ENCODE measurements around the gene MYH16.
"Not testable (repeated sequence)": the region's sequence is repeated elsewhere in the genome, so short reads cannot be mapped to it uniquely, and the experiment has no call there.

Gene MYH16

DNA sequence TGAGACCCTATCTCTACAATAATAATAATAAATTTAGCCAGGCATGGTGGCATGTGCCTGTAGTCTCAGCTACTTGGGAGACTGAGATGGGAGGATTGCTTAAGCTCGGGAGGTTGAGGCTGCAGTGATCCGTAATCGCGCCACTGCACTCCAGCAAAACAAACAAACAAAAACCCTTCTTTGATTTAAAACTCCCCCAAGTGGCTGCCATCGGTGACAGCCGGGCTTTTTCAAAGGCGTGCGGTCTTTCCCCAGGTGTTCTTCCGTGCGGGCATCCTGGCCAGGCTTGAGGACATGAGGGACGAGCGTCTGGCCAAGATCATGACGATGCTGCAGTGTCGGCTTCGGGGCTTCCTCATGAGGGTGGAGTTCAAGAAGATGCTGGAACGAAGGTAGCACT is 1.9 kb upstream of the MYH16 start:
- H3K4me1 Mint-ChIP-seq, result peaks cover 15% of the 10 kb centered on the region

GRCh38 chr7:99273561-99273960 is 922 bp downstream of the MYH16 start:
- CTCF ChIA-PET, result interaction anchor here (0.8 kb wide), 1 partner anchor 1000 kb away, joined by 4 read pairs; no protein-coding TSS in a partner anchor
- peaks cover 15% of the 10 kb centered on the region for H3K4me1 Mint-ChIP-seq
- not testable (repeated sequence) for H3K27me3 Mint-ChIP-seq, H3K4me3 Mint-ChIP-seq, H3K9me3 Mint-ChIP-seq, DNase-seq, H3K36me3 Mint-ChIP-seq
- H3K27ac Mint-ChIP-seq, result peak overlapping the region; percentile 63

More for the DNA sequence above, 1.9 kb upstream of the MYH16 start:
- Mint-ChIP-seq H3K27ac (no peak overlapping the region), H3K36me3 (no peaks in the 10 kb centered on the region), H3K27me3 (peaks cover 8% of the 10 kb centered on the region), H3K4me3 (no peak overlapping the region), H3K9me3 (no peaks in the 10 kb centered on the region)
- CTCF ChIA-PET, result no interaction called here
- no peak for DNase-seq

- CTCF ChIA-PET, result interaction anchor here (0.6 to 1.1 kb wide), 2 partner anchors 19 to 127 kb away, joined by 3 read pairs; no protein-coding TSS in a partner anchor
- not testable (repeated sequence) for H3K27me3 Mint-ChIP-seq, H3K9me3 Mint-ChIP-seq, H3K4me3 Mint-ChIP-seq, H3K36me3 Mint-ChIP-seq, DNase-seq
- Mint-ChIP-seq H3K4me1 (peaks cover 15% of the 10 kb centered on the region), H3K27ac (peak overlapping the region; percentile 22)
Measured at GRCh38 chr7:99274908-99275307, 2.3 kb downstream of the MYH16 start.

GRCh38 chr7:99275496-99275895 is 2.9 kb downstream of the MYH16 start:
- Mint-ChIP-seq H3K27ac (no peak overlapping the region), H3K4me1 (peaks cover 15% of the 10 kb centered on the region), H3K4me3 (no peak overlapping the region), H3K36me3 (no peaks in the 10 kb centered on the region), H3K27me3 (peaks cover 4% of the 10 kb centered on the region), H3K9me3 (no peaks in the 10 kb centered on the region)
- CTCF ChIA-PET, result interaction anchor here (0.6 kb wide), 1 partner anchor 127 kb away, joined by 3 read pairs; no protein-coding TSS in a partner anchor
- no peak for DNase-seq

GRCh38 chr7:99278180-99278579 is 5.5 kb downstream of the MYH16 start:
- H3K4me1 Mint-ChIP-seq, result peaks cover 12% of the 10 kb centered on the region
- CTCF ChIA-PET, result no interaction called here
- DNase-seq, result no peak
- H3K4me3 Mint-ChIP-seq, result no peak overlapping the region
- H3K36me3 Mint-ChIP-seq, result no peaks in the 10 kb centered on the region
- H3K27ac Mint-ChIP-seq, result no peak overlapping the region
- H3K27me3 Mint-ChIP-seq, result peaks cover 4% of the 10 kb centered on the region
- no peaks in the 10 kb centered on the region for H3K9me3 Mint-ChIP-seq

GRCh38 chr7:99284165-99284564 is 11.5 kb downstream of the MYH16 start:
- CTCF ChIA-PET, H3K4me1 Mint-ChIP-seq, H3K4me3 Mint-ChIP-seq, H3K36me3 Mint-ChIP-seq, H3K9me3 Mint-ChIP-seq, DNase-seq, H3K27me3 Mint-ChIP-seq, H3K27ac Mint-ChIP-seq: not testable (repeated sequence)

GRCh38 chr7:99287779-99288534 is 15.3 kb downstream of the MYH16 start:
- no peaks in the 10 kb centered on the region for H3K27me3 Mint-ChIP-seq
- H3K9me3 Mint-ChIP-seq, result no peaks in the 10 kb centered on the region
- H3K4me1 Mint-ChIP-seq, result no peaks in the 10 kb centered on the region
- DNase-seq, result no peak
- CTCF ChIA-PET, result interaction anchor here (1.3 kb wide), 1 partner anchor 13 kb away, joined by 3 read pairs; no protein-coding TSS in a partner anchor
- H3K4me3 Mint-ChIP-seq, result no peak overlapping the region
- H3K27ac Mint-ChIP-seq, result no peak overlapping the region
- no peaks in the 10 kb centered on the region for H3K36me3 Mint-ChIP-seq

DNA sequence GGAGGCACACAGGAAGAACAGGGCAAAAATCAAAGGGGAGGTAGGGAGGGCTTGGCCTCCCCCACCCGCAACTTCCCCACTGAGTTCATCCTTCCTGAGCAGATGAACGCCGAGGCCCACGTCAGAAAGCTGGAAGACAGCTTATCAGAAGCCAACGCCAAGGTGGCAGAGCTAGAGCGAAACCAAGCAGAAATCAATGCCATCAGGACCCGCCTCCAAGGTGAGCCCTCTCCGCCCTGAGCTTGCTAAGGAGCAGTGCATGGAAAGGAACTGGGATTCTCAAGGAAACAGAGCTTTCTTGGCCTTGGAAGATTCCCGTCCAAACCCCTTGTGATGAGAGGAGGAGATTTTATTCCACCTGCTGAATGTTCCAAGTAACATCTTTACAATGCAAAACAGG is 16.5 kb downstream of the MYH16 start:
- Mint-ChIP-seq H3K4me3 (no peak overlapping the region), H3K27me3 (no peaks in the 10 kb centered on the region), H3K27ac (no peak overlapping the region), H3K9me3 (no peaks in the 10 kb centered on the region), H3K4me1 (no peaks in the 10 kb centered on the region), H3K36me3 (no peaks in the 10 kb centered on the region)
- DNase-seq, result no peak
- CTCF ChIA-PET, result interaction anchor here (1.6 kb wide), 1 partner anchor 11 kb away, joined by 3 read pairs; no protein-coding TSS in a partner anchor

GRCh38 chr7:99290148-99290547 is 17.5 kb downstream of the MYH16 start:
- H3K4me1 Mint-ChIP-seq, DNase-seq, H3K27ac Mint-ChIP-seq, H3K4me3 Mint-ChIP-seq, H3K9me3 Mint-ChIP-seq, H3K36me3 Mint-ChIP-seq, H3K27me3 Mint-ChIP-seq: not testable (repeated sequence)
- CTCF ChIA-PET, result interaction anchor here (1.6 kb wide), 1 partner anchor 10 kb away, joined by 3 read pairs; no protein-coding TSS in a partner anchor

GRCh38 chr7:99290980-99291607 is 18.5 kb downstream of the MYH16 start:
- no peaks in the 10 kb centered on the region for H3K9me3 Mint-ChIP-seq
- CTCF ChIA-PET, result no interaction called here

DNA sequence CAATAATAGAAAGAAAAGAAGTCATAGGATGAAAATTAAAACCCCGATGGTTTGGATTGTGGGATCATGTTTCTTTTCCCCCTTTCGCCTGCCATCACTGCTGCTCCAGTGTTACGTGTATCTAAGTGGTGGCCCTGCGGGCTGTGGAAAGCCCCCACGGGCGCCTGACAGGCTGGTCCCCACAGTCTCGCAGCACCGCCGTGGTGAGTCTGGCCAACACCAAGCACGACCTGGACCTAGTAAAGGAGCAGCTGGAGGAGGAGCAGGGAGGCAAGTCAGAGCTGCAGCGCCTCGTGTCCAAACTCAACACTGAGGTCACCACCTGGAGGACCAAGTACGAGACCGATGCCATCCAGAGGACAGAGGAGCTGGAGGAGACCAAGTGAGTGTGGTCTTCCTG is 19.5 kb downstream of the MYH16 start:
- H3K27ac Mint-ChIP-seq, result no peak overlapping the region
- H3K9me3 Mint-ChIP-seq, result no peaks in the 10 kb centered on the region
- DNase-seq, result no peak
- H3K36me3 Mint-ChIP-seq, result no peaks in the 10 kb centered on the region
- H3K27me3 Mint-ChIP-seq, result no peaks in the 10 kb centered on the region
- H3K4me1 Mint-ChIP-seq, result no peaks in the 10 kb centered on the region
- CTCF ChIA-PET, result no interaction called here
- H3K4me3 Mint-ChIP-seq, result no peak overlapping the region

More at GRCh38 chr7:99290980-99291607, 18.5 kb downstream of the MYH16 start:
- Mint-ChIP-seq H3K36me3 (no peaks in the 10 kb centered on the region), H3K4me1 (no peaks in the 10 kb centered on the region), H3K27me3 (no peaks in the 10 kb centered on the region), H3K27ac (no peak overlapping the region), H3K4me3 (no peak overlapping the region)
- DNase-seq, result no peak

GRCh38 chr7:99293167-99293566 is 20.5 kb downstream of the MYH16 start:
- CTCF ChIA-PET, result interaction anchor here (1.0 kb wide), 1 partner anchor 18 kb away, joined by 3 read pairs; no protein-coding TSS in a partner anchor
- no peaks in the 10 kb centered on the region for H3K9me3 Mint-ChIP-seq
- no peaks in the 10 kb centered on the region for H3K4me1 Mint-ChIP-seq
- H3K4me3 Mint-ChIP-seq, result no peak overlapping the region
- no peaks in the 10 kb centered on the region for H3K36me3 Mint-ChIP-seq
- H3K27me3 Mint-ChIP-seq, result no peaks in the 10 kb centered on the region
- DNase-seq, result no peak
- H3K27ac Mint-ChIP-seq, result no peak overlapping the region

- Mint-ChIP-seq H3K27ac (no peak overlapping the region), H3K4me3 (no peak overlapping the region), H3K4me1 (no peaks in the 10 kb centered on the region), H3K27me3 (no peaks in the 10 kb centered on the region), H3K9me3 (no peaks in the 10 kb centered on the region), H3K36me3 (no peaks in the 10 kb centered on the region)
- DNase-seq, result no peak
- CTCF ChIA-PET, result interaction anchor here (1.0 kb wide), 1 partner anchor 19 kb away, joined by 3 read pairs; no protein-coding TSS in a partner anchor
Measured at GRCh38 chr7:99293650-99294049, 21.0 kb downstream of the MYH16 start.

GRCh38 chr7:99296471-99296870 is 23.8 kb downstream of the MYH16 start:
- Mint-ChIP-seq H3K27ac (no peak overlapping the region), H3K4me1 (no peaks in the 10 kb centered on the region), H3K4me3 (no peak overlapping the region), H3K9me3 (no peaks in the 10 kb centered on the region), H3K36me3 (no peaks in the 10 kb centered on the region), H3K27me3 (no peaks in the 10 kb centered on the region)
- no peak for DNase-seq
- CTCF ChIA-PET, result no interaction called here

- H3K36me3 Mint-ChIP-seq, result no peaks in the 10 kb centered on the region
- H3K27ac Mint-ChIP-seq, result no peak overlapping the region
- no peaks in the 10 kb centered on the region for H3K4me1 Mint-ChIP-seq
- no peak overlapping the region for H3K4me3 Mint-ChIP-seq
- CTCF ChIA-PET, result no interaction called here
- H3K9me3 Mint-ChIP-seq, result no peaks in the 10 kb centered on the region
- H3K27me3 Mint-ChIP-seq, result peaks cover 3% of the 10 kb centered on the region
- no peak for DNase-seq
Measured at GRCh38 chr7:99301496-99301895, 28.9 kb downstream of the MYH16 start.

Data from activated naive CD4-positive, alpha-beta T cell treated with anti-CD3 and anti-CD28 coated beads, Interleukin-2, amount 10 ng/mL, durations not matched to agents 7 days and 5 days (primary cell).